Left lung (tissue), 10 donors: ENCODE data around the gene EYA2. TPM values are rescaled to one million over a fixed set of nuclear protein-coding genes. Genes with fewer than 3 reads are reported as not detected.

Source experiments
- ATAC-seq: fragments of 200-7000 bp; cut with Tn5 transposase; one replicate; pipeline ENCODE4 v1.9.1; 2020; ENCODE audit warnings: moderate library complexity
- DNase-seq, 4 donors: peaks; one replicate each; pipeline ENCODE4 v3.0.0-alpha.2; 2013 to 2020
- H3K27ac ChIP-seq, 2 donors: fragments of 200-600 bp; sonication (generic) in 1 of 2; one replicate each; pipeline versions ENCODE4 v1.5.0 to v1.8.0; 2020 to 2021
- H3K27me3 ChIP-seq, 2 donors: fragments of 200-600 bp; sonication (generic) in 1 of 2; one replicate each; pipeline versions ENCODE4 v1.5.0 to v1.8.0; 2020 to 2021
- H3K36me3 ChIP-seq, 2 donors: fragments of 200-600 bp; sonication (generic) in 1 of 2; one replicate each; pipeline versions ENCODE4 v1.5.0 to v1.8.0; 2020 to 2021
- H3K4me1 ChIP-seq, 2 donors: fragments of 200-600 bp; one replicate each; pipeline ENCODE4 v1.8.0; 2021
- H3K4me3 ChIP-seq, 2 donors: fragments of 200-600 bp; sonication (generic) in 1 of 2; one replicate each; pipeline versions ENCODE4 v1.5.0 to v1.8.0; 2020 to 2021; ENCODE audit warnings: mild to moderate bottlenecking in 1 of 2
- H3K9me3 ChIP-seq, 2 donors: fragments of 200-600 bp; sonication (generic) in 1 of 2; one replicate each; pipeline versions ENCODE4 v1.5.0 to v1.8.0; 2020 to 2021
- intact Hi-C, 2 donors: fragments of 100-400 bp; cut with DNase I; formaldehyde crosslinking; loops; one replicate each; pipeline versions ENCODE4 v1.11.2 to v1.14.2; 2022
- polyA plus RNA-seq, 6 donors: library from polyadenylated mRNA; unstranded; fragments of 120-200 nt; gene quantifications; one replicate each; pipeline ENCODE4 v1.2.1, GENCODE V29; 2013; ENCODE audit not compliant: insufficient read length in 6 of 6
- total RNA-seq, 2 donors: library from RNA; stranded (reverse); fragmentation: NEBNext Ultra II Directional; extraction: Animal tissue kit (Norgen Biotek cat#: 25700); gene quantifications; one replicate each; pipeline ENCODE4 v1.2.1, GENCODE V29; 2021
- TF ChIP-seq, protein P1 (sequence below), 2 donors: fragments of 200-600 bp; sonication (generic) in 1 of 2; IDR thresholded peaks; one replicate each; pipeline versions ENCODE4 v1.5.0 to v1.8.0; 2021; ENCODE audit warnings: antibody characterized with exemption in 2 of 2
- donor health status: DM: no; HTN: yes; CAD: no.
- donor health status: DM: no; HTN: no; CAD: no.

EYA2 gene
- total and polyA plus RNA-seq, 8 donors: 0.77 to 2.3 (median 1.2) TPM

DNA sequence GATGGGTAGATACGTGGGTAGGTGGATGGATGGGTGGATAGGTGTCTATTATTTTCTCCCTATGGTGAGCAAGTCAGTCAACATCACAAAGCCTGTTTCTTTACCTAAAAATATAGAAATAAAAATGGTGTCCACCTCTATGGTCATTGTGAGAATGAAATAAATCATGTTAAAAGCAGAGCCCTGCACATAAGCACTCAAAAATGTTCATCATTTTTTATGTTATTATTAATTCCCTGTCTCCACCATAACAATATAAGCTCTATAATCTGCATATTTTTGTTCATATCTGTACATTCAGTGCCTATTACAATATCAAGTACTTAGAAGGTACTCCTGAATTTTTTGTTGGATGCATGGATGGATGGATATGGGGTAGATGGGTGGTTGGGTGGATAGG is 284.2 kb downstream of the EYA2 start:
- Histone ChIP-seq H3K27me3 (peaks cover 0 to 3% of the 10 kb centered on the region in 2 donors), H3K27ac (no peak overlapping the region), H3K36me3 (no peaks in the 10 kb centered on the region), H3K4me3 (no peak overlapping the region), H3K9me3 (no peaks in the 10 kb centered on the region), H3K4me1 (no peaks in the 10 kb centered on the region)
- intact Hi-C loops: no loop called here
- DNase-seq: no peak
- ATAC-seq: no peak
- TF ChIP-seq, protein P1, sequence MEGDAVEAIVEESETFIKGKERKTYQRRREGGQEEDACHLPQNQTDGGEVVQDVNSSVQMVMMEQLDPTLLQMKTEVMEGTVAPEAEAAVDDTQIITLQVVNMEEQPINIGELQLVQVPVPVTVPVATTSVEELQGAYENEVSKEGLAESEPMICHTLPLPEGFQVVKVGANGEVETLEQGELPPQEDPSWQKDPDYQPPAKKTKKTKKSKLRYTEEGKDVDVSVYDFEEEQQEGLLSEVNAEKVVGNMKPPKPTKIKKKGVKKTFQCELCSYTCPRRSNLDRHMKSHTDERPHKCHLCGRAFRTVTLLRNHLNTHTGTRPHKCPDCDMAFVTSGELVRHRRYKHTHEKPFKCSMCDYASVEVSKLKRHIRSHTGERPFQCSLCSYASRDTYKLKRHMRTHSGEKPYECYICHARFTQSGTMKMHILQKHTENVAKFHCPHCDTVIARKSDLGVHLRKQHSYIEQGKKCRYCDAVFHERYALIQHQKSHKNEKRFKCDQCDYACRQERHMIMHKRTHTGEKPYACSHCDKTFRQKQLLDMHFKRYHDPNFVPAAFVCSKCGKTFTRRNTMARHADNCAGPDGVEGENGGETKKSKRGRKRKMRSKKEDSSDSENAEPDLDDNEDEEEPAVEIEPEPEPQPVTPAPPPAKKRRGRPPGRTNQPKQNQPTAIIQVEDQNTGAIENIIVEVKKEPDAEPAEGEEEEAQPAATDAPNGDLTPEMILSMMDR (IDR thresholded peaks at IDR 0.05): no peak

DNA sequence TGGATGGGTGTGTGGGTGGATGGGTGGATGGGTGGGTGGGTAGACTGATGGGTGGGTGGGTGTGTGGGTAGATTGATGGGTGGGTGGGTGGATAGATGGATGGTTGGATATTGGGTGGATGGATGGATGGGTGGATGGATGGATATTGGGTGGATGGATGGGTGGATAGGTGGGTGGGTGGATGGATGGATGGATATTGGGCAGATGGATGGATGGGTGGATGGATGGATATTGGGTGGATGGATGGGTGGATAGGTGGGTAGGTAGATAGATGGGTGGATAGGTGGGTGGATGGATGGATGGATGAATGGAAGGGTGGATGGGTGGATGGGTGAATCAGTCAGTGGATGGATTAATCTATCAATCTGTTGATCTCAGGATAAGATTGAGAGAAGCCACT is 284.6 kb downstream of the EYA2 start:
- Histone ChIP-seq H3K27me3 (peaks cover 0 to 6% of the 10 kb centered on the region in 2 donors), H3K4me3 (no peak overlapping the region), H3K9me3 (no peaks in the 10 kb centered on the region), H3K36me3 (no peaks in the 10 kb centered on the region), H3K27ac (no peak overlapping the region), H3K4me1 (no peaks in the 10 kb centered on the region)
- TF ChIP-seq, protein P1 (IDR thresholded peaks at IDR 0.05): no peak
- ATAC-seq (no peak), DNase-seq (no peak)
- intact Hi-C loops: no loop called here

GRCh38 chr20:47181056-47181862 is 286.6 kb downstream of the EYA2 start:
- ATAC-seq (peak; percentile 84), DNase-seq (peak in 1 of 4 donors; percentile 41)
- Histone ChIP-seq H3K4me1 (no peaks in the 10 kb centered on the region), H3K4me3 (no peak overlapping the region), H3K9me3 (no peaks in the 10 kb centered on the region), H3K36me3 (no peaks in the 10 kb centered on the region), H3K27me3 (peaks cover 0 to 6% of the 10 kb centered on the region in 2 donors), H3K27ac (no peak overlapping the region)
- TF ChIP-seq, protein P1 (IDR thresholded peaks at IDR 0.05): no peak
- intact Hi-C loops: no loop called here

- Histone ChIP-seq H3K27me3 (peaks cover 0 to 9% of the 10 kb centered on the region in 2 donors), H3K9me3 (no peaks in the 10 kb centered on the region), H3K36me3 (no peaks in the 10 kb centered on the region), H3K4me3 (no peak overlapping the region), H3K27ac (no peak overlapping the region), H3K4me1 (no peaks in the 10 kb centered on the region)
- intact Hi-C loops: no loop called here
- TF ChIP-seq, protein P1 (IDR thresholded peaks at IDR 0.05): no peak
- ATAC-seq (no peak), DNase-seq (no peak)
Observed at GRCh38 chr20:47183367-47183766, 288.7 kb downstream of the EYA2 start.

DNA sequence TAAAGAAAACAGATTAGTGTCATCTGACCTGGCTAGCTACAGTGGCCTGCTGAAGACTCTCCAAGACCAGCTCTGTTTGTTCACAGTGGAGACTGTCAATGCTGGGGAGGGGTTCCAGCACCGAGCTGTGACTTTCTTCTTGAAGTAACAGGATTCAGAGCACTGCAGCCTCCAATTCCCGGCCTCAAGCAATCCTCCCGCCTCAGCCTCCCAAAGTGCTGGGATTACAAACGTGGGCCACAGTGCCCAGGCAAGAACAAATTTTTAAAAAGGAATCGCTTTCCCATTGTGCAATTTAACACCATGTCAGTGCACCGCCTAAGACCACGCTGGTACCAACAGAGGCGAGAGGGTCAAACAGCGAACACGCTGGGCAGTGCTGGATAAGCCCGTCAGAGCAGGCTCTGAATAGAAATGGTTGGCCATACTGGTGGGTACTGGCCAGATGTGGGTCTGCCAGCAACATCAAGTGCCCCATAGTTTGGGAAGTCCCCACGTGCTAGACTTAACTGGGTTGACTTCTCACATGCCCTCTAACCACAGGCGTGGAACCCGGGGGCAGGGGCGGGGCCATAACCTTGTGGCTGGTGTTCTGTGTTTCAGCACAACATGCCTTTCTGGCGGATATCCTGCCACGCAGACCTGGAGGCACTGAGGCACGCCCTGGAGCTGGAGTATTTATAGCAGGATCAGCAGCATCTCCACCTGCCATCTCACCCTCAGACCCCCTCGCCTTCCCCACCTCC is 293.0 kb downstream of the EYA2 start:
- no peak overlapping the region for H3K4me3 ChIP-seq
- ATAC-seq: no peak
- H3K36me3 ChIP-seq: no peaks in the 10 kb centered on the region
- DNase-seq: no peak
- TF ChIP-seq, protein P1 (IDR thresholded peaks at IDR 0.05): no peak
- H3K9me3 ChIP-seq: no peaks in the 10 kb centered on the region
- H3K4me1 ChIP-seq: no peaks in the 10 kb centered on the region
- peaks cover 0 to 26% of the 10 kb centered on the region in 2 donors for H3K27me3 ChIP-seq
- intact Hi-C loops: no loop called here
- H3K27ac ChIP-seq: no peak overlapping the region
